ENCODE measurements around the gene NOTCH3. TPM values are rescaled to one million over a fixed set of nuclear protein-coding genes. Genes with fewer than 3 reads are reported as not detected.

The NOTCH3 gene
- total RNA-seq, 1 donor from 2014 or later, result 559 TPM

DNA sequence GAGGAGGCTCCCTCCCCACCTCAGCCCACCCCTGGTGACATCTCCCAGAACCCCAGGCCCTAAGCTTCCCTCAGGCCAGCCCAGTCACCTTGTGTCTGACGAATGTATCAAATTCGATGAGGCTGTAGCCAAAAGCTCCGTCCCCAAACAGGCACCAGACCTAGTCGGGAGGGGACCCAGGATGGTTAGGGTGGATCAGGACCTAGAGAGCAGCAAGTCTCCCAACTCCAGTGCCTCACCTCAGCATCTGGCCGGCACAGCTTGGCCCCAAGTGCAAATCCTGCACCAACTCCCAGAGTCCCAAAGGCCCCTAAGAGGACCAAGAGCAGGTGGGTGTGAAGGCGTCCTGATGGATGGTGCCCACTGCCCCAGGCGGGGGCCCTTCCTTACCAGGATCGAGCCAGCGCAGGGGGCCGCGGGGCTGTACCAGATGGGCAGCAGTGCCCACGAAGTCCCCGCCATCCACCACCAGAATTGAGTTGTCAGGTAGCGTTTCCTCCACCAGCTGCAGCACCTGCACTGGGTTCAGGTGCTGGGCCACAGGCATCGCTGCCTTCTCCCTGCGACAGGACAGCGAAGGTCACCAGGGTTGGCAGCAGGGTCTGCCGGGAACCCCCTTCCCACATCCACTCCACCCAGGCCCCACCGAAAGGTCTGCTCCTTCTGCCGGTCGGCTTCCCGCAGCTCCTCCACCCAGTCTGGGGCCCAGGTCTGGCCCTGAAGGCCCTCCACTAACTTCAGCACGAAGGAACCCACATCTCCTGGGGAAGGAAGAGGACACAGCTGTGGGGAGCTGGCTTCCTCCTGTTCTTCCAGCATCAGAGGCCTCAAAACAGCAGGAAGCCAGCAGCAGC is 84.8 kb downstream of the NOTCH3 start:
- Mint-ChIP-seq H3K27ac (ENCODE audit: unreplicated experiment) (no peak overlapping the region), H3K36me3 (ENCODE audit: low read depth) (peaks cover 37% of the 10 kb centered on the region), H3K9me3 (ENCODE audit: low read depth) (no peaks in the 10 kb centered on the region), H3K27me3 (ENCODE audit: low read depth) (no peaks in the 10 kb centered on the region), H3K4me3 (ENCODE audit: unreplicated experiment) (no peak overlapping the region), H3K4me1 (ENCODE audit: low read depth) (peaks cover 10% of the 10 kb centered on the region)
- TF ChIP-seq, protein P1, sequence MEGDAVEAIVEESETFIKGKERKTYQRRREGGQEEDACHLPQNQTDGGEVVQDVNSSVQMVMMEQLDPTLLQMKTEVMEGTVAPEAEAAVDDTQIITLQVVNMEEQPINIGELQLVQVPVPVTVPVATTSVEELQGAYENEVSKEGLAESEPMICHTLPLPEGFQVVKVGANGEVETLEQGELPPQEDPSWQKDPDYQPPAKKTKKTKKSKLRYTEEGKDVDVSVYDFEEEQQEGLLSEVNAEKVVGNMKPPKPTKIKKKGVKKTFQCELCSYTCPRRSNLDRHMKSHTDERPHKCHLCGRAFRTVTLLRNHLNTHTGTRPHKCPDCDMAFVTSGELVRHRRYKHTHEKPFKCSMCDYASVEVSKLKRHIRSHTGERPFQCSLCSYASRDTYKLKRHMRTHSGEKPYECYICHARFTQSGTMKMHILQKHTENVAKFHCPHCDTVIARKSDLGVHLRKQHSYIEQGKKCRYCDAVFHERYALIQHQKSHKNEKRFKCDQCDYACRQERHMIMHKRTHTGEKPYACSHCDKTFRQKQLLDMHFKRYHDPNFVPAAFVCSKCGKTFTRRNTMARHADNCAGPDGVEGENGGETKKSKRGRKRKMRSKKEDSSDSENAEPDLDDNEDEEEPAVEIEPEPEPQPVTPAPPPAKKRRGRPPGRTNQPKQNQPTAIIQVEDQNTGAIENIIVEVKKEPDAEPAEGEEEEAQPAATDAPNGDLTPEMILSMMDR (IDR thresholded peaks at IDR 0.05), result no peak
- peak; percentile 92 for DNase-seq (ENCODE audit: low spot score)

DNA sequence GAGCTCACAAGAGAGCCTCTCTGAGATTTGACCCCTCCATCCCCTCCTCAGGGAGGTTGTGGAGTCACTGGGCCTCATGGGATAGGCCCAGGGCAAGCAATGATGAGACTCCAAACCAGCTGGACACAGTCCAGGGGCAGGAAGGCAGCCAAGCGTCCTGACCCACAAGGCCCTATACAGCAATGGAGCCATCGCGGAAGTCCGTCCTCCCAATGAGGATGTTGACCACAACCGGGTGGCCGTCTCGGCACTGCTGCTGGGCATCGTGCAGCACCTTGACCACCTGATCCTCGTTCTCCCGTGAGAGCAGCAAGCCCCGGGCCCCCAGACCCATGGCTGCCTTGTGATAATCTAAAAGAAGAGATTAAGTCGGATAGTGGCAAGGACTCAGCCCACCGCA is 85.7 kb downstream of the NOTCH3 start:
- TF ChIP-seq, protein P1 (IDR thresholded peaks at IDR 0.05), result no peak
- H3K27me3 Mint-ChIP-seq (ENCODE audit: low read depth), result no peaks in the 10 kb centered on the region
- no peak overlapping the region for H3K4me3 Mint-ChIP-seq (ENCODE audit: unreplicated experiment)
- no peaks in the 10 kb centered on the region for H3K9me3 Mint-ChIP-seq (ENCODE audit: low read depth)
- peaks cover 10% of the 10 kb centered on the region for H3K4me1 Mint-ChIP-seq (ENCODE audit: low read depth)
- H3K27ac Mint-ChIP-seq (ENCODE audit: unreplicated experiment), result peak overlapping the region; percentile 51
- peak; percentile 91 for DNase-seq (ENCODE audit: low spot score)
- H3K36me3 Mint-ChIP-seq (ENCODE audit: low read depth), result peaks cover 37% of the 10 kb centered on the region

DNA sequence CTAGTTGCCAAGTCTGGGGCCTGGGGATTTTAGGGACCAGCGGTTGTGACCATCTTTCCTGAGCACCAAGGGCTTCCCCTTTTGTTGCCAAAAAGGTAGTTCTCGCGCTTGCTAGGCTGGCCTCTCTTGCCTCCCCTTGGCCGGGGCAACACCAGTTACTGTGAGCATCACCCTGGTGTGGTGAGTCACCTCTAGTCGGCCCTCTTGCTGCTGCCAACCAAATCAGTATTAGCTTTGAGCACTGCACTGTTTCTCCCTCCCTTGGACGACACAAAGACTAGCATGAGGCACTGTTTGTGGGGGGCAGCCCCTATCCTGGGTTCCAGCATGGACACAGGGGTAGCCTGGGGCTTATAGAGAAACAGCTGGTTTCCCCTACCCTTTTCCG is 86.6 kb downstream of the NOTCH3 start:
- no peak overlapping the region for H3K4me3 Mint-ChIP-seq (ENCODE audit: unreplicated experiment)
- H3K36me3 Mint-ChIP-seq (ENCODE audit: low read depth), result peaks cover 37% of the 10 kb centered on the region
- peaks cover 12% of the 10 kb centered on the region for H3K4me1 Mint-ChIP-seq (ENCODE audit: low read depth)
- H3K9me3 Mint-ChIP-seq (ENCODE audit: low read depth), result no peaks in the 10 kb centered on the region
- H3K27me3 Mint-ChIP-seq (ENCODE audit: low read depth), result no peaks in the 10 kb centered on the region
- peak overlapping the region; percentile 22 for H3K27ac Mint-ChIP-seq (ENCODE audit: unreplicated experiment)
- TF ChIP-seq, protein P1 (IDR thresholded peaks at IDR 0.05), result no peak
- DNase-seq (ENCODE audit: low spot score), result no peak

DNA sequence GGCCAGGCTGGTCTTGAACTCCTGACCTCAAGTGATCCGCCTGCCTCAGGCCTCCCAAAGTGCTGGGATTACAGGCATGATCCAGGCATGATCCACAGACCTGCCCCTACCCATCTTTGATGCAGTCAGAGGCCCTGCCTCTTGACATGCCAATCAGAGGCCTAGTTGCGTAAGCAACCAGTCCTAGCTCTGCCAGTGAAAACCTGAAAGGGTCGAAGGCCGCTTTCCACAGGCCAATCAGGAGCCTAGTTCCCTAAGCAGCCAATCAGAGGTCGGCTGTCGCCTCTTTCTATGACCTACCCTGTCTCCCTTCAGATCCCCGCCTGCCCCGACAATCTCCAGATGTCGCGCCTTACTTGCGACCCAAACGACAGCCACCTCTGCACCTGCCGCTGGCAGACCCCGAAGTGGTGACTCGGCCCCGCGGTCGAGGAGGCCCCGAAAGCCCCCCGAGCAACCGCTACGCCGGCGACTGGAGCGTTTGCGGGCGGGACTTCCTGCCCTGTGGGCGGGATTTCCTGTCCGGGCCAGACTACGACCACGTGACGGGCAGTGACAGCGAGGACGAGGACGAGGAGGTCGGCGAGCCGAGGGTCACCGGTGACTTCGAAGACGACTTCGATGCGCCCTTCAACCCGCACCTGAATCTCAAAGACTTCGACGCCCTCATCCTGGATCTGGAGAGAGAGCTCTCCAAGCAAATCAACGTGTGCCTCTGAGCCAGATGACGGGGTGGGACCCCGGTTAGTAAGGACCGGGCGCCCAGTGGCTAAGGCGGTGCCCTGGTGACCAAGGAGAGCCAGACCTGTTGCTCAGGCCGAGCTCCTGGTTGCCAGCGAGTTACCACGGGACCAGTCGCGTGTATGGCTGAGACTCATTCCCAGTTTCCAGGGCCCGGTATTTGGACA is 87.3 kb downstream of the NOTCH3 start:
- Mint-ChIP-seq H3K27me3 (ENCODE audit: low read depth) (no peaks in the 10 kb centered on the region), H3K9me3 (ENCODE audit: low read depth) (no peaks in the 10 kb centered on the region), H3K27ac (ENCODE audit: unreplicated experiment) (peak overlapping the region; percentile 22), H3K36me3 (ENCODE audit: low read depth) (peaks cover 34% of the 10 kb centered on the region), H3K4me3 (ENCODE audit: unreplicated experiment) (no peak overlapping the region), H3K4me1 (ENCODE audit: low read depth) (peaks cover 15% of the 10 kb centered on the region)
- TF ChIP-seq, protein P1 (IDR thresholded peaks at IDR 0.05), result no peak
- peak; percentile 92 for DNase-seq (ENCODE audit: low spot score)

DNA sequence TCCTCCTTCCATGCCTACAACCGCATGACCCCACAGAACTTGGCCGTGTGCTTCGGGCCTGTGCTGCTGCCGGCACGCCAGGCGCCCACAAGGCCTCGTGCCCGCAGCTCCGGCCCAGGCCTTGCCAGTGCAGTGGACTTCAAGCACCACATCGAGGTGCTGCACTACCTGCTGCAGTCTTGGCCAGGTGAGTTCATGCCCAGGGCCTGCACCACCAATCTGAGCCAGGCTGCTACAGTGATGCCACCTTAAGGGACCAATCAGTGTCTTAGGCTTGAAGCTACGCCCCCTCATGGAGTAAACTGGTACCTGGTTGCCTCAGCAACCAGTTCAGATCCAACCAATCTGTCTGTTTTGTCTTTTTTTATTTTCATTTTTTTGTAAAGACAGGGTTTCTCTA is 88.4 kb downstream of the NOTCH3 start:
- H3K36me3 Mint-ChIP-seq (ENCODE audit: low read depth), result peaks cover 27% of the 10 kb centered on the region
- TF ChIP-seq, protein P1 (IDR thresholded peaks at IDR 0.05), result peak; percentile 41
- H3K27me3 Mint-ChIP-seq (ENCODE audit: low read depth), result no peaks in the 10 kb centered on the region
- DNase-seq (ENCODE audit: low spot score), result peak; percentile 75
- H3K27ac Mint-ChIP-seq (ENCODE audit: unreplicated experiment), result no peak overlapping the region
- H3K9me3 Mint-ChIP-seq (ENCODE audit: low read depth), result no peaks in the 10 kb centered on the region
- no peak overlapping the region for H3K4me3 Mint-ChIP-seq (ENCODE audit: unreplicated experiment)
- H3K4me1 Mint-ChIP-seq (ENCODE audit: low read depth), result peaks cover 22% of the 10 kb centered on the region

All from chondrocyte (in vitro differentiated cells).